Measurements from ENCODE around the gene RAPGEF1. TPM values are rescaled to one million over a fixed set of nuclear protein-coding genes. Genes with fewer than 3 reads are reported as not detected.
A peak's percentile ranks its signal among the peaks of the same experiment; 100 is the strongest.

Gene RAPGEF1
- total and polyA plus RNA-seq, 12 donors, result 39.6 to 135 (median 111) TPM

DNA sequence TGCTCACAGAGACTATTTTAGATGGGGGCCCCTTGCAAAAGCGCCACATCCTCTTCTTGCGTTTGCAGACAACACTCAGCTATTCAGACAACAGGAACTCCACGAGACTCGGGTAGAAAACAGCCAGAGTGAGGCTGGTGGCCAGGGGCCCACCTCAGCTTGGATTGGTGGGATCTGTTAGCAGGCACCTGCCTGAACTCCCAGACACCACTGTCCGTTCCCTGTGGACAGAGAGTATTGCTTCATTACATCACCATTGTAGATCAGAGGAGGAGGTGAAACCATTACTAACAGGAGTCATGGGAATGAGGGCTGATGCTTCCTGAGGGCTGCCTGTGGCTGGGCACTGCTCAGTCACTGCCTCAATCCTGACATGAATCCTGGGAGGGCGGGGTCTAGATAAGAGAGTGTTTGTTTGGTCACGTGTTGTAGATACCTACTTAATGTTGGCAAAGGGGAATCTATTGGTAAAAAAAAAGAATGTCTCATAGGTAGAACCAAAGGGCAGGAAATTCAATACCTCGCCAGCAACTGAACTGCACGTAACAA, 4.4 kb upstream of the RAPGEF1 start:
- TF ChIP-seq, protein P1, sequence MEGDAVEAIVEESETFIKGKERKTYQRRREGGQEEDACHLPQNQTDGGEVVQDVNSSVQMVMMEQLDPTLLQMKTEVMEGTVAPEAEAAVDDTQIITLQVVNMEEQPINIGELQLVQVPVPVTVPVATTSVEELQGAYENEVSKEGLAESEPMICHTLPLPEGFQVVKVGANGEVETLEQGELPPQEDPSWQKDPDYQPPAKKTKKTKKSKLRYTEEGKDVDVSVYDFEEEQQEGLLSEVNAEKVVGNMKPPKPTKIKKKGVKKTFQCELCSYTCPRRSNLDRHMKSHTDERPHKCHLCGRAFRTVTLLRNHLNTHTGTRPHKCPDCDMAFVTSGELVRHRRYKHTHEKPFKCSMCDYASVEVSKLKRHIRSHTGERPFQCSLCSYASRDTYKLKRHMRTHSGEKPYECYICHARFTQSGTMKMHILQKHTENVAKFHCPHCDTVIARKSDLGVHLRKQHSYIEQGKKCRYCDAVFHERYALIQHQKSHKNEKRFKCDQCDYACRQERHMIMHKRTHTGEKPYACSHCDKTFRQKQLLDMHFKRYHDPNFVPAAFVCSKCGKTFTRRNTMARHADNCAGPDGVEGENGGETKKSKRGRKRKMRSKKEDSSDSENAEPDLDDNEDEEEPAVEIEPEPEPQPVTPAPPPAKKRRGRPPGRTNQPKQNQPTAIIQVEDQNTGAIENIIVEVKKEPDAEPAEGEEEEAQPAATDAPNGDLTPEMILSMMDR (IDR thresholded peaks at IDR 0.05), result no peak
- DNase-seq, result no peak
- 62 to 66% methylated on average over 9 of the region's 9 CpGs for WGBS, 2 donors
- H3K9me3 ChIP-seq, result no peaks in the 10 kb centered on the region
- ATAC-seq, result peak in 3 of 8 donors; percentile 6 to 36 (median 29)
- H3K4me1 ChIP-seq, result peaks cover 0 to 22% (median 13%) of the 10 kb centered on the region in 9 donors
- intact Hi-C loops (cut with DNase I), result loop anchor here in 7 of 10 donors (5.0 to 10.0 kb wide), 6 partner anchors 137 to 397 kb away; partner anchors contain the start of gene POMT1 (in 2 of the 7)
- H3K27me3 ChIP-seq, result no peaks in the 10 kb centered on the region
- no peak overlapping the region for H3K4me3 ChIP-seq
- H3K27ac ChIP-seq, result peak overlapping the region in 2 of 10 donors; percentile 31 to 45
- no peaks in the 10 kb centered on the region for H3K36me3 ChIP-seq

GRCh38 chr9:131743501-131743900, 3.6 kb upstream of the RAPGEF1 start:
- 97 to 100% methylated on average over 1 of the region's 1 CpG for WGBS, 2 donors
- intact Hi-C loops (cut with DNase I), result loop anchor here in 7 of 10 donors (5.0 to 10.0 kb wide), 6 partner anchors 136 to 396 kb away; partner anchors contain the start of gene POMT1 (in 2 of the 7)
- H3K36me3 ChIP-seq, result no peaks in the 10 kb centered on the region

DNA sequence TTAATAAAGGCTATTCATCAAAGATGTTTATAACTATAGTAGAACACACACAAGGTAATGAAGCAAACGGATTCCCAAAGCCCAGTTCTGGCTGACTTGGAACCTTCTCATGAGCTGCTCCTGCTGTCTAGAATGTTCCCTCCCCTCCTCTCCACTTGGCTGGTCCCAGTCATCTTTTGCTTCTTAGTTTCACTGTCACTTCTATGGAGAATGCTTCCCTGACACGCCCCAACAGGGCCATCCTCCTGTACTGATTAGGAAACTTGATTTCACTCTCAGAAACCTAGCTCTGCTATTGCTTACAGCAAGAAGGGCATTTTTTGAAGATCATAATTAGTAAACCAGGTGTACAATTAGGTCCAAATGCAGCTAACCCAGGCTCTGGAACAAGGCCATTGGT, 3.2 kb upstream of the RAPGEF1 start:
- WGBS, 2 donors, result 93 to 98% methylated on average over 2 of the region's 2 CpGs
- Histone ChIP-seq H3K36me3 (no peaks in the 10 kb centered on the region), H3K9me3 (no peaks in the 10 kb centered on the region), H3K4me1 (peaks cover 7 to 33% (median 22%) of the 10 kb centered on the region in 9 donors), H3K4me3 (no peak overlapping the region), H3K27ac (no peak overlapping the region), H3K27me3 (no peaks in the 10 kb centered on the region)
- TF ChIP-seq, protein P1 (IDR thresholded peaks at IDR 0.05), result no peak
- no peak for DNase-seq
- intact Hi-C loops (cut with DNase I), result loop anchor here in 7 of 10 donors (5.0 to 10.0 kb wide), 6 partner anchors 136 to 396 kb away; partner anchors contain the start of gene POMT1 (in 2 of the 7)
- ATAC-seq, result no peak

More at GRCh38 chr9:131743501-131743900, 3.6 kb upstream of the RAPGEF1 start:
- H3K9me3 ChIP-seq, result no peaks in the 10 kb centered on the region
- peaks cover 4 to 29% (median 18%) of the 10 kb centered on the region in 9 donors for H3K4me1 ChIP-seq
- TF ChIP-seq, protein P1 (IDR thresholded peaks at IDR 0.05), result no peak
- no peak overlapping the region for H3K4me3 ChIP-seq
- no peak for DNase-seq
- no peak for ATAC-seq
- no peaks in the 10 kb centered on the region for H3K27me3 ChIP-seq
- H3K27ac ChIP-seq, result peak overlapping the region in 2 of 10 donors; percentile 31 to 45

DNA sequence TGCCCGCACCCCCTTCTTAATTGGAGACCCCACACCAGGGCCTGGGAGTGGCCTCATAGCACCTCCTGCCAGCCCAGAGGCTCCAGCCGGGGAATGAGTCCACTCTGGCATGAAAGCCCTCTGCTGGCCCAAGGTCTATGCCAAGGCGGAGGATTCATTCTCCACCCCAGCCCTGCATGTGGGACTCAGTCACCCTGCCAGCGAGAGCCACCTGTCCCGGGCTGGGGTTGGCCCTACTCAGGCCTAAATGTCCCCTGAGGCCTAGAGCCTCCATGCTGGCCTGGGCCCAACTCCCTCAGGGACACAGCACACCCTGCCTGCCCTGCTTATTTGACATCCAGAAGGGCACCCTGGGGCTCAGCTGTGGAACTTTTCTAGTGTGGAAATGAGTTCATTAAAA, 1.0 kb upstream of the RAPGEF1 start:
- Histone ChIP-seq H3K27me3 (no peaks in the 10 kb centered on the region), H3K4me1 (peaks cover 10 to 51% (median 42%) of the 10 kb centered on the region in 9 donors), H3K9me3 (no peaks in the 10 kb centered on the region), H3K4me3 (no peak overlapping the region), H3K36me3 (no peaks in the 10 kb centered on the region), H3K27ac (no peak overlapping the region)
- intact Hi-C loops (cut with DNase I), result loop anchor here in 9 of 10 donors (1.0 to 10.0 kb wide), 10 partner anchors 134 to 394 kb away; partner anchors contain the start of gene POMT1 (in 2 of the 9)
- 71 to 81% methylated on average over 4 to 5 of the region's 5 CpGs for WGBS, 2 donors
- DNase-seq, result peak in 1 of 2 donors; percentile 31
- peak in 5 of 8 donors; percentile 5 to 63 (median 36) for ATAC-seq
- TF ChIP-seq, protein P1 (IDR thresholded peaks at IDR 0.05), result no peak
